ENCODE data around the gene HLTF.

GRCh38 chr3:149021830-149022229 lies 64.5 kb downstream of the HLTF start:
- TF ChIP-seq CTCF (IDR thresholded peaks at IDR 0.05) (no peak), POLR2A (IDR thresholded peaks at IDR 0.05) (no peak)

Data from heart left ventricle (tissue), 13 donors.